Measurements from ENCODE around the gene TATDN2. TPM values are rescaled to one million over a fixed set of nuclear protein-coding genes. Genes with fewer than 3 reads are reported as not detected.

TATDN2 gene
- polyA plus RNA-seq (2013, experiment 1 of 2; ENCODE audit: insufficient read length): 28.6 TPM
- 28.3 TPM for polyA plus RNA-seq (2013, experiment 2 of 2; ENCODE audit: insufficient read length)

GRCh38 chr3:10248184-10248983 is at the start of gene TATDN2:
Gene TATDN2, plus strand, starts transcription at chr3:10248459. Its CDS starts 742 bp downstream, at chr3:10249201.
- peak; percentile 97 for DNase-seq

DNA sequence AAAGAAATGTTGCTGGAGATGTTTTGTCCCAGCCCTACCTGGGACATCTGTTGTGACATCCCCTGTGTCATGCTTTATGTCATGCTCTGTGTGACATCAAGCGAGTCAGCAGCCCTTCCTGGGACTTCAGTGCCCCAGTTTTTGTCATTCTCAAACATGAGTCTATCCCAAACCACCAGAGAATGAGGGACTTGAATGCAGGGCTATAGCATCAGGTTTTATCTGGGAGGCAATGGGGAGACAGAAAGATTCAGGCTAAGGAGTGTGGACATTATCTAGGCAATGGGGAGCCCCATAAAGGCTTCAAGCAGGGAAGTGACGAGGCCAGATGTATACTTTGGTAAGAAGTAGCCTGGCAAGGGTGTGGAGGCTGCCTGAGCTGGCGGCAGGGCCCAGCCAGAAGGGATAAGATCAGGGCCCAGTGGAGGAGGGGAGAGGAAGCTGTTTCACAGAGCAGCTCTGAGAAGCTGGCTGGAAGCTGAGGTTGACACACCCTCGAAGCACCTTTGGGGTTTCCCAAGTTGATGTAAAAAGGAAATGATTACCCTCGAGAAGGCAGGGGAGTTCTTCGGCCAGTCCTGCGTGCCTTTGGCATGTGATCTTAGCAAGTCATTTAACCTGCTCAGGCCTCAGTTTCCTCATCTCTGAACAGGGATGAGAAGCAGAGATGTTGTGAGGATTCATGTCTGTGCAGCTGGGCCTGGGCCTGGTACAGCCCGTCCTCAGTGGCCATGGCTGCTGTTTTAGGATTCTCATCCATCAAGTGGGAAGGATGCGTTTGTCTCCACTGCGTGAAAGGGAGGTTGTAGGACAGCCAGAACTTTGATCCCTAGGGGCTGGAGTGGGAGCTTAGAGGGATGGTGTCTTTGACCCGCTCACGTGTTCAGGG is 49.3 kb upstream of the TATDN2 start:
- peak; percentile 36 for DNase-seq

DNA sequence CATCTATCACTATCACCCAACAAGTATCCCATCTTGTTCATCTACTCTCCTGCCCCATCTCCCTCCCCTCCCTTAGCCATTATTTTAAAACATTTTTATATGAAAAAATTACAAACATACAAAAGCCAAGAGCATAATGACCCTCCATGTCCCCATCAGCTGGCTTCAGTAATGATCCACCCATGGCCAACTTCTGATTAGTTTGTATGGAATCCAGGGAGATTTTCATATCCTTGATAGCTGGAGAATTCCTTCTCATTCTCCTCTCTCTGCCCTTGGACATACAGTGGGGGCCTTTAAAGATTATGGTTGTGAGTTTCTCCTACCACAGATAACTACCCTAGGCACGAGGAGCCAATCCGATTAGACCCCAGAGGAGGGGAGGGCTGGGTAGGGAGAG is 43.3 kb upstream of the TATDN2 start:
- DNase-seq: no peak

DNA sequence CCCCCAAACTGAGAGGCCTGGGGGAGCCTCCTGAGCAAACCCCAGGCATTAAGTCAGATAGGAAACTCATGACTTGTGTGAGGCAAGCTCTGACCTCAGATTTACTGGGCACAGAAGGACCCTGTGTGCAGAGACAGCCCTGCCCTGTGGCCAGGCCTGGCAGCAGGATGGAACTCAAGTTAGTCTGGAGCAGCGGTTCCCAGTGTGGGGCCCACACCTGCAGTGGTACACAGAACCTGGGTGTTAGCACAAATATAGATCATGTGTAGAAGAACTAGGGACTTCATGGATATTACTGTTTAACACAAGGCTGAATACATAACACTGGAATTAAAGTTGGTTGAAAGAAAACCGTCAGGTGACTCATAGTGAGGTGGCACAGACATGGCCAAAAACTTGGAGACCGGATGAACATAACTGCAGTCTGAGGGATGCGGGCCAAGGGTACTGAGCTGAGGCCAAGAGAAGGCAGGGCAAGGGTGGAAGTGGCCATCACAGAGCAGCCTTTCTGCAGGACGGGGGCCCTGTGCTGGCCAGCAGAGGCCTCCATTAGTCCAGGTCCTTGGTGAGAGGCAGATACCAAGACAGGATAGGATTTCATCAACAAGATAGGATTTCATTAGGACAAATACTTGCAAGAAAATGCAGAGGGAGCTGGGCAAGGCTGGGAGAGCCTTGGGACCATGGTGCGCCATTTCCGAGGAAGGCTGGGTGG is 42.7 kb upstream of the TATDN2 start:
- DNase-seq: peak; percentile 89

DNA sequence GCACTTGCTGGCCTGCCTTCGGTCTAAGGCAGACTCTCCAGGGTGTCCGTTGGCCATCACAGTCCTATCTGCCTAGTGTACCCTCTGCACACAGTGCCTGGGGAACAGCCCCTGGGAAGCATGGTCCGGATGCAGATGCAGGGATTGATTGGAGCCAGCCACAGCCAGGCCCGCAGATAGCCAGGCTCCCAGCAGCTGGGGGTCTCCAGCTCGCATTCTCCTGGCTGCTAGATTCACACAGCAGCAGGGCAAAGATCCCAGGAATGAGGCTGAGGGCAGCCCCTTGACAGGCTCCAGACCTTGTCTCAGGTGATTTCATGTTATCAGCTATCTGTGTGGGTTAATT is 42.1 kb upstream of the TATDN2 start:
- no peak for DNase-seq

GRCh38 chr3:10213156-10213792 is 35.0 kb upstream of the TATDN2 start:
- peak; percentile 66 for DNase-seq

DNA sequence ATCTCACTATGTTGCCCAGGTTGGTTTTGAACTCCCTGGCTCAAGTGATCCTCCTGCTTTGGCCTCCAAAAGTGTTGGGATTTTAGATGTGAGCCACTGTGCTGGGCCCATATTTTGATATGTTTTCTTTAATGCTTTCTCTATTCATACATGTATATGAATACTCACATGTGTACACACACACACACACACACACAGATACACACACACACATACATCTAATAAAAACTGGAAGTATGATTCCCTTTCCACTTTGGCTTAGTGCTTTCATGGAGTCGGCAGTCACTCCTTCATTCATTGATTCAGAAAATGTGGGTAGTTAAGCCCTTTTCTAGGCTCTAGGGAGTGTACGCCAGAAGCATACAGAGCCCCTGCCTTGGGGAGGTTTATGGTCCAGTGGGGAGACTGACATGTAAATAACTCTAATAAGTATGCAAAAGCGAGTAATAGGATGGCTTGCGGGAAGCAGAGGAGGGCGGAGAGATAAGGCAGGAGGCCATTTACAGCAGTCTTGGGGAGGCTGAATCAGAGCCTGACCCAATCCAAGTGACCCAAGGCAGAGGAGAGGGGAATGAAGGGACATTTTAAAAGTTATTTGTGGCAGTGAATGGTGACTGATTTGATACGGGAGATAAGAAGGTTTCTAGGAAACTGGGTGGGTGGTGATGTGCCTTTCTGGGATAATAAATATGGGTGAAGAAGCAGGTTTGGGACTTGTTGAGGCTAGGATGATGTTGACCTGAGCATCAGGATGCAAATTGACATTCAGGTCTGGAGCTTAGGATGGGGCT is 32.5 kb upstream of the TATDN2 start:
- DNase-seq: no peak

GRCh38 chr3:10217359-10217758 is 30.9 kb upstream of the TATDN2 start:
- DNase-seq: no peak

DNA sequence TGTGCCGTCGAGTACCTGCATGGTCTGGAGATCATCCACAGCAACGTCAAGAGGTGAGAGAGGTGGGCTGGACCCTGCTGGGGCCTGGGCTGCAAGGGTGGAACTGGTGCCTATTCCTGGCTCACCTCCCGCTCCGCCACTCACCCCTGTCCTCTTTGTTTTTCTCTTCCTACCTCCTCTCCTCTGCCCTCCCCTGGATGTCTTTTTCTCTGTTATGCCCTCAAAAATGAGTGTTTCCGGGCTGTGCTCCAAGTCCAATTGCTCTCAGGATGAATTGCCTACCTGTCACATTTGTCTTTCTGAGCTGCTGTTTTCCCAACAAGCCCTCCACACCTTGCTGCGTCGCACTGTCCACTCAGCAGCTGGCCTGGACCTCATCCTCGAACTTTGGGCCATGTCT is 28.5 kb upstream of the TATDN2 start:
- no peak for DNase-seq

GRCh38 chr3:10223676-10224639 is 24.3 kb upstream of the TATDN2 start:
- no peak for DNase-seq

DNA sequence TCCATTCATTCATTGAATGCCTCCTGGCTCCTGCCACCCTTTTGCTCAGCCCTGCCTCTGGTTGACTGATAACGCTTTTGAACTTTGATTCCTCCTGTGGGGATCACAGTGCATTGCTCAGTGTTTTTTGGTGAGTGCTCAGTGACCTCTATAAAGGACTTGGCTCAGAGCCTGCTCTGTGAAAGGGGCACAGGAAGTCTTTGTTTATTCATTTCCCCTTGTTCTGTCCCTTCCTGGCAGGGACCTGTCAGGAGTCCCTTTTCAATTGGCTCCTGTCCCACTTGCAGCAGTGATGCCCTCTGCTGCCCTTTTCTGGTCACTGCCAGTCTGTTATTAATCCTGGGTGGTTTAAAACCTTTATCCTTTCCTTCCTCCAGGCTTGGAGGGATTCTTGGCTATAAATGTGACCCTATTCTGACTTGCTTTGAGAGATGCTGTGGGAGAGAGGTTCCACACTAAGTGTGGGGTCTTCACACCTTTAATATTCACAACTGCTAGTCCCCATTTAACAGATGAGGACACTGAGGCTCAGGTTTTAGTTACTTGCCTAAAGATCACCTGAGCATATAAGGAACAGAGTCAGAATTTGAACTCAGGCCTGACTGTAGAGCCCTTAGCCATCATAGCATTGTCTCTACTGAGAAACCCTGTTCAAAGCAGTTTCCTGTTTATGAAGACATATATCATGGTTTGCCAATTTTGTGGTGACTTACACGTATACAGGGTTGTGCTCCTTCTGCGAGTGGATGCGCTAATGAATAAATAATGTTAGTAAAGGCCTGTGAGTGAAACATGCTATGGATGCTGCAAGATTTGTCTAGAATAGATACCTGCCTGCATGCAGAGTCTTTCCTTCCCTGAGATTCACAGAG is 23.2 kb upstream of the TATDN2 start:
- DNase-seq: peak; percentile 64

GRCh38 chr3:10226293-10226692 is 22.0 kb upstream of the TATDN2 start:
- no peak for DNase-seq

- no peak for DNase-seq
Observed at GRCh38 chr3:10228248-10228950, 19.9 kb upstream of the TATDN2 start.

- no peak for DNase-seq
Observed at GRCh38 chr3:10229576-10229975, 18.7 kb upstream of the TATDN2 start.

DNA sequence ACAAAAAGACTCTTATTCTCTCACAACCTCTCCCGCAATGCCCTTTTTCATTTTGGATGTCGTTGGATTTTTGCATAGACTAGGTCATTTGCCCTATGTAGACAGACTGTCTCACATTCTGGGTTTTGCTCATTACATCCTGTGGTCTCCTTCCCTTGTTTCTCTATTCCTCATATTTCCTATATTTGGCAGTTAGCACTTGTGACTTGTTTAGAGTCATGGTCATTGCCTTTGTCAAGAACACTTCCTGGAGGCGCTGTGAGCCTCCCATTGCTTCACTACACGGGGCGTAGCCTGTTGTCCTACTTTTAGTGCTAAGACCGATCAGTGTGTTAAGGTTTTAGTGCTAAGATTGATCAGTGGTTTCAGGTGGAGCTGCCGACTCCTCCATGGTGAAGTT is 16.1 kb upstream of the TATDN2 start:
- DNase-seq: no peak

- no peak for DNase-seq
Observed at GRCh38 chr3:10233988-10234387, 14.3 kb upstream of the TATDN2 start.

GRCh38 chr3:10234526-10235230 is 13.6 kb upstream of the TATDN2 start:
- DNase-seq: no peak

GRCh38 chr3:10235551-10235950 is 12.7 kb upstream of the TATDN2 start:
- no peak for DNase-seq
